KBM-7 (cell line): Measurements from ENCODE around the gene SRD5A1.
A peak's percentile ranks its signal among the peaks of the same experiment; 100 is the strongest.

Experiments
- DNase-seq: peaks from one replicate; pipeline ENCODE4 v3.0.0-alpha.2; 2015
- in situ Hi-C: fragments of 300-500 bp; cut with MboI; formaldehyde crosslinking; loops from 2 replicates; pipeline ENCODE4 v1.14.3; 2020; ENCODE audit warnings: low sequenced_read_pairs, low pct_unique_long_range_greater_than_20kb, mixed read lengths

Gene SRD5A1, protein sequence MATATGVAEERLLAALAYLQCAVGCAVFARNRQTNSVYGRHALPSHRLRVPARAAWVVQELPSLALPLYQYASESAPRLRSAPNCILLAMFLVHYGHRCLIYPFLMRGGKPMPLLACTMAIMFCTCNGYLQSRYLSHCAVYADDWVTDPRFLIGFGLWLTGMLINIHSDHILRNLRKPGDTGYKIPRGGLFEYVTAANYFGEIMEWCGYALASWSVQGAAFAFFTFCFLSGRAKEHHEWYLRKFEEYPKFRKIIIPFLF

DNA sequence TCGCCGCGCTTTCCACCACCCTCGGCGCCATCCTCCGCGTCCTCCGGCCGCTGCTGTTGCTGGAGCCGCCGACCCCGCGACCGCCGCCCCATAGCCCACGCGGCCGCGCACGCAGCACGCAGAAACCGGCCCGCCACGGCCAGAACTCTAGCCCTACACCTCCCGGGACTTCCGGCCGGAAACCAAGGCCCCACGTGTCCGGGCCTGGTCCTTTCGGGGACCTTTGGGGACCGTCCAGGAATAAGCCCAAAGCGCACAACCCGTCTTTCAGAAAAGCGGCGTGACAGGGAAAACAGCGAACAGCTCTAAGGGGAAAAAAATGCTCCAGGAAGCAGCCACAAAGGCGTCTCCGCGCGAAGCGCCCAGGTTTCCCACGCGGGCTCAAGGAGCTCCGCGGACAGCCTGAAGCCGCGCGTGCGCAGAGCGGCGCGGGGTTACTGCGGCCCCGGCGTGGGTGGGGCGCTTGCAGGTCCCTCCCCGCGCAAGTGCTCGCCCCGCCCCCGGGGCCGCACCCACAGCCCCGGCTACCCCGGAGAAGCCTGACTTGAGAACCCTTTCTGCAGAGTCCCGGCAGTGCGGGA lies at the start of gene SRD5A1, which contains the start of gene NSUN2:
Gene SRD5A1, plus strand, starts transcription at position 553 of the 581 bp plus-strand sequence. CDS start 137 bp downstream, outside the sequence.
Gene NSUN2, minus strand, starts transcription at position 157 of the 581 bp plus-strand sequence. Its CDS starts 65 bp downstream, at position 92.
- in situ Hi-C loops: no loop called here
- peak; percentile 93 for DNase-seq

DNA sequence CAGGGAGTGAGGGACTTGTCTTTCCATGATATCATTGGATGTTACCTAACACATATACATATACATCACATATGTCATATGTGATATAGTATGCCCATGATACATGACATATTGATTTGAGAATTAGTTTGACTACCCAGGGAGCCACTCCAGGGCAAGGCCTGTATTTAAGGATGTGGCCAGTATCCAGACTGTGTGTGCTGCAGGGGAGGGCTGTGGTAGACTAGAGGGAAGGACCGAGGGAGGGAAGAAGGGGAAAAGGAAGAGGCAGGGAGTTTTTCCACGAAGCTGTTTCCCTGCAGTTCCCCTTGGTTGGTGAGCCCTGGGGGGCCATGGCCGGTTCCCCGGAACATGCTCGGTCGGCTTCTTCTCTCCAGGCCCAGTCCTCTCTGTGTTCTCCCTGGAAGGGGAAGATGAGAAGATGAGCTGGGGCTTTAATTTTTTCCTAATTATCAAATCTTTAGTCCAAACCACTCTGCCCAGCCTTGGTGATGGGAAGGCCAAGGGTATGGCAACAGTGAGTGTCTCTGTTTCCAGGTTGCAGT lies 49.1 kb upstream of the SRD5A1 start:
- in situ Hi-C loops: no loop called here
- DNase-seq: no peak

DNA sequence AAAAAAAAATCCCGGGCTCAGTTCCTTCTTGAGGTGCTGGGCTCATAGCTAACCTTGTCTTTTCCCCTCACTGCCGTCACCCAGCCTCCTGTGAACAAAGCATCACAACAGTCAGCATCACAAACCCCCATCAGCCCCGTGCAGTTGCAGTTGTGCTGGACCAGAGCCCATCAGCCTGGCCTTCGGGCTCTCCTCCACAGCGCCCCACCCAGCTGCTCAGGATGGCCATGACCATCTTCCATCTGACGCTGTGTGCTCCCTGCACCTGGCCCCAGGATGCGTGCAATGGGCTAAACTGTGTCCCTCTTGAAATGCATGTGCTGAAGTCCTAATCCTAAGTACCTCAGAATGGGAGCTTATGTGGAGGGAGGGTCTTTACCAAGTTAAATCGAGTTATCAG lies 48.5 kb upstream of the SRD5A1 start:
- no peak for DNase-seq
- in situ Hi-C loops: no loop called here

DNA sequence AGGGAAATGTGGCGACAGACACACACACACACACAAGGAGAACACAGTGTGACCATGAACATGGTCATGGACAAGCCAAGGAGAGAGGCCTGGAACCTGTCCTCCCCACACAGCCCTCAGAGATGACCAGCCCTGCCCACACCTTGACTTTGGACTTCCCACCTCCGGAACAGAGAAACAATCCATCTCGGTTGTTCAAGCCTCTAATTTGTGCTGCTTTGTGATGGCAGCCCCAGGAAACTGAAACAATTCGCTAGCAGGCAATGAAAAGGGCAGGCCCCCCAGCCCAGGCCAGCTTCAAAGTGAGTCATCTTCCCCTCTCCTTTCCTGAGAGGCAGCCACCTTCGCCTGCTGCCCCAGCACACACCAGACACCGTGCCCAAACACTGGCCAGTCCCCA lies 48.1 kb upstream of the SRD5A1 start:
- DNase-seq: no peak
- in situ Hi-C loops: no loop called here

DNA sequence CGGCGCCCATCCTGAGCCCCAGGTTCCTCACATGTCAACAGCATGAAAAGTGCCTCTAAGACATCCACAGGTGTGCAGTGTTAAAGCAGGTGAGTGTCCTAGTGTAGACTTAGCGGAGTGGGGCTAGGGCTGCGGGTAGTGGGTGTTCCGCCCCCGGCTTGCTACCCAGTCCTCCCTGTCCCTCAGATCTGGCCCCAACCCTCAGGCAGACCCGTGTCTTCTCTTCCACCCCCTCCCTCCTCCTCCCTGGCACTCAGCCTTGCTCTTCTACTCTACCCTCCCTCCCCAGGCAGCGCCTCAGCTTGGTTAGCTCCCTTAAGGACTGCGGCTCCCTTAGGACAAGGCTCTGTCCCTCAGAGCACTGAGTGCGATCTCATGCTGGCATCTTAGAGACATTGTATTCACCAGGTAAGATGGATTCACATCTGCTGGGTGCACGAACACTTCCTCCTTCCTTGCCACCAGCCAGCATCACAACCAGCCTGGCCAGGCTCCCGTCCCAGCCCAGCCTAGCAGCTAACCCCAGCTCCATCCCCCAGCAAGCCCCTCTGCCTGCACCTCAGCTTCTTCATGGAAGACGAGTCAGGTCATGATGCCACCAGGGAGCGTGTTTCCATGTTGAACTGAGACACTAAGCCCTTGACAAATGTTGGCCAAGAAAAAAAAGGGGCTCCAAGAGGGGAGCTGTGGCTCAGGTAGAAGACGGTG lies 47.1 kb upstream of the SRD5A1 start:
- no peak for DNase-seq
- in situ Hi-C loops: no loop called here

DNA sequence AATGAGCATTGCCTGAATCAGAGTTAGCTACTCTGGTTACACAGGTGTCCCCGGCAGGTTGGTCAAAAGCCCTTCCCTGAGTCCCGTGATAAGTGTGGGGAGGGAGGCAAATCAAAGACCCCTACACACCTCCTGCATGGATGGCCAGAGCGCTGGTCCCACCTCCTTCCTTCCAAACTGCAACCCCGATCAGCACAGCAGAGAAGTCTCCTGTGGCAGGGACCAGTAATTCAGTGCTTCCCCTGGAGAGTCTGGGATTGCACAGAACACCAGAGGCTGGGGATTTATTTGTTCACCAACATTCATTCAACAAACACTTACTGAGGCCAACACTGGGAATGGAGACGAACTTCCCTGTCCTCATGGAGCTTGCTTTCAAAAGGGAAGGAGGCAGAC lies 46.6 kb upstream of the SRD5A1 start:
- in situ Hi-C loops: no loop called here
- no peak for DNase-seq

DNA sequence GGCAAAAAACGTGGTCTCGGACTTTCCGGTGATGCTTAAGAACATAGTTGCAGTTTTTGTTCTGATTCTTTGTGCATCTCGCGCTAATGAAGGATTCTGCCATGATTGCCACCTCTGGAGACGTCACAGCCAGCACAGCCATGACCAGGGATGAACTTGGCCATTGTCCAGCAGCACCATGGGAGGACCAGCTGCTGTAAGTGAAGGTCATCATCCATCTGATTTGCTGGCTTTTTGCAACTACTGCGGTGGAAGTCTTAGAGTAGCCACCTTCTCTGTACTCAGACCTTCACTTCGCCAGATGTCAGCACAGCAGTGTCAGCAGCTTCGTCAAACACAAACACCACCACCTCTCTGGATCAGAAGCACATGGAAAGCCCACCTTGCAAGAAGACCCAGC lies 46.1 kb upstream of the SRD5A1 start:
- DNase-seq: no peak
- in situ Hi-C loops: no loop called here

DNA sequence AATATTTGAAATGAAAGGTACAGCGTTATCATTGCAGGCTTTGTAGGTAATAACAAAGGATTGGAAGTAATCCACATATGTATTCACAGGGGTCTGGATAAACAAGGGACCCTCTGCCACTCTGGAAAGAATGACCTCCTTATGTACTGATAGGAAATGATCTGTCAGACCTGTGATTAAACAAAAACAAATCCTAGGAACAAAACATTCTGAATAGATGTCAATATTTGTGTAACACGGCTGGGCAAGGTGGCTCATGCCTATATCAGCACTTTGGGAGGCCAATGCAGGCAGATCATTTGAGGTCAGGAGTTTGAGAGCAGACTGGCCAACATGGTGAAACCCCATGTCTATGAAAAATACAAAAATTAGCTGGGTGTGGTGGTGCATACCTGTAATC lies 42.7 kb upstream of the SRD5A1 start:
- in situ Hi-C loops: no loop called here
- DNase-seq: no peak

DNA sequence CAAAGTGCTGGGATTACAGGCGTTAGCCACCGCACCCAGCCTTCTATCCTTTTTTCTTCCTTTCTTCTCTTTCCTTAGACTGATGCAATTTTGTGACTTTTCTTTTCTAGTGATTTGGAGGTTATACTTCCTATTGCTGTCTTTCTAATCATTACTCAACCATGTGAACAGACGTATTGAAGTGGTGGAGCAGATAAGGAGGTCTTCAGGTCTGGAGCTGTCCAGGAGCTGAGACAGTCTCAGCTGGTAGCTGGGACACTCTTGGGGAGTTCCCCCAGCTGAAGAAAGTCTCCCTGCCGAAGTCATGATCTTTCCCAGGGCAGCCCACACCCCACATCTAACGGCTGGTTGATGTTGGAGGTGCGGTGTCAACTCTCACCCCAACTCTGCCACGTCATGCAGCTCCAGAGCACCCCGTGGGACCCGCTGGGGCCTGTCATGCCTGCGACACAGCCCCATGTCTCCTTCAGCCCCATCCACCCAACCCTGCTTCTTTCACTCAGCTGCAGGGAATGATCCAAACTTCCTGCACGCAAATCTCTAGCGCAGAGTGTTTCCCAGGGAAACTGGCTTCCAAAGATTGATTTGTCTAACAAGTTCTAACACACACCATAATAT lies 41.5 kb upstream of the SRD5A1 start:
- in situ Hi-C loops: no loop called here

DNA sequence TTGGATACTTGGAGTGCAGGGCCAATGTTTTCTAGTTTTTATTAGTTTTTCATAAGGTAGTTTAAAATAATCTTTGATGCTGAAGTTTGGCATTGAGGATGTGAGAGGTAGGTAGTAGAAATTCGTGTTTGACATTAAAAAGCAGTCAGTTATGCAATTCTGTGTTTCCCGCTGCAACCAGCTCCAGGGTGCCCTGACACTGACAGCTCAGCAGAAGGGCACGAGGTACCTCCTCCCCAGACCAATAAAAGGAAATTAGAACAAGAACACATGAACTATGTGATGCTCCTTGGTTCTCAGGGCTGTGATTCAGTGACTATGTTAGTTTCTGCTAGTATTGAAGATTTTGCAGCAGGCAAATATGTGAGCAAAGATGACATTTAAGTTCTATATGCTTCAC lies 40.6 kb upstream of the SRD5A1 start:
- in situ Hi-C loops: no loop called here
- no peak for DNase-seq

More for the DNA sequence above, 41.5 kb upstream of the SRD5A1 start:
- DNase-seq: no peak

DNA sequence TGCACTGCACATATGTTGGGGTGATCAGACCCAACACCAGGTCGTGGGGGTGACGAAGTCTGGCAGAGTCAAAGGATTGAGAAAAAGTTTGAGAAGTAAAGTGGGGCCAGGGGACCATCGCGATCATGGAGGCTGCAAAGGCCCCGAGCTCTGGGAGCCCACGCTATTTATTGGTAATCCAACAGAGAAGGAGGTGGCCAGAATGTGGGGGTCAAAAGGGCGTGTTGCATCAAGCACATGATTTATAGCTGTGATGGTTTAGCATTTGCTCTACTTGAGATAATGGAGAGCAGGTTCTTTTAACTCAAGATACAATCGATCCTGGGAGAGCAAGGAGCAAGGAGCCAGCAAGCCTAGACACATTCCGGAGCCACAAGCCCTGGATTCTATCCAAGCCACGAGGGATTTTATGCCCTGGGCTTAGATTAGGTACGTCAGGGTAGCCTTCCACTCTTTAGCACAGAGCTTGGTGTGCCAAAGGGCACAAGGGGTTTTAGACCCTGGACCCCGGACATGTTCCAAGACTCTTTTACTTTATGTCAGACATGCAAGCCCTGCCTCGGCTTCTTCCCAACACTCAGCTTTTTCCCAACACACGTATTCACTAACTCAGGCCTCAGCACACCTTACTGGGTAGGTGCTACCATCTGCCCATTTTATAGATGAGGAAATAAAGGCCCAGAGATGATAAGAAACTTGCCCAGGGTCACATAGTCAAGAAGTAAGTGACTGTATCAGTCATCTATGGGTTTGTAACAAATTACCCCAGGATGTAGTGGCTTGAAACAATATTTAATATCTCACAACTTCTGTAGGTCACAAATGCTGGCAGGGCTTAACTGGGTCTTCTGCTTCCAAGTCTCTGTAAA lies 39.9 kb upstream of the SRD5A1 start:
- DNase-seq: no peak
- in situ Hi-C loops: no loop called here

DNA sequence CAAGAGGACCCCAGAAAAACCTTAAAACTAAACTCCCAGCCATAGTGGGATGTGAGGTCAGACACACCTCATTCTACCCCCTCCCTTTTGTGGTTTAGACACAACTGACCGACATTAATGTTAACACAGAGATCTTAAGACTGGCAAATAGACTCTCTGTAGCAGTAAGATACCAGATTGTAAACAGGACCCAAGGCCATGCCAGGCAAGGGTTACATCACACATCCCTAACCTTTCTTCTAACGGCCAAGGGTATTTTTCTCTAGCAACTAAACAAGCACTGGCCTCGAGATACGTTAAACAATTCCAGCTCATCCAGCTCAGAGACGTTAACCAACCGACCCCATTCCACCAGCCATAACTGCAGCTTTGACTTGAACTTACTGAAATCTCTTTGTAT lies 39.2 kb upstream of the SRD5A1 start:
- in situ Hi-C loops: no loop called here
- DNase-seq: no peak

DNA sequence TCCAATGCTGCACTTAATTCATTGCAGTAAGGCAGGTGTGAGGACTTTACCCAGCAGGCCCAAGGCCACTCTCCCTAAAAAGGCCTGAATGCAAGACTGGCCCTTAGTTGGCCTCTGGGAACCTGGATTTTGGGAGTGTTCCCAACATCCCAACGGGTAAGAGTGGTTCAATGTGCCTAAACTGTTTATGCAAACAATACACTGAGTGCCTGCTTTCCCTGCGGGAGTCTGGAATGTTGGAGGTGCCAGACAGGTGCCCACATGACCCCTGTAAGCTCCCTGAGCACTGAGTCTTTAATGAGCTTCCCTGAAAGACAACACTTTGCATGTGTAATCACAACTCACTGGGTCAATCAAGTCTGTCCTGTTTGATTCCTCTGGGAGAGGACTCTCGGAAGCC lies 37.8 kb upstream of the SRD5A1 start:
- in situ Hi-C loops: no loop called here

DNA sequence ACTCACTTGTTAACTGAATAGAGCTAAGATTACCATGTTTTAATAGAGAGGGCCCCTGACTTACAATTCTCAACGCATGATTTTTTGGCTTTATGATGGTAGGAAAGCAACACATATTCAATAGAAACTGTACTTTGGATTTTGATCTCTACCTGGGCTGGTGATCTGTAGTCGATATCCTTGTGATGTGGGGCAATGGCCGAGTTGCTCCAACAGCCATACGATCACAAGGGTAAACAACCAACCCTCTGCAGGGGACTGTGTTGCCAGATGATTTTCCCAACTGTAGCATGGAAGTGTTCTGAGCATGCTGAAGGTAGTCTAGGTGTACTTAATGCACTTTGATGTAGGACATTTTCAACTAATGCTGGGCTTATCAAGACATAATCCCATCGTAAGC lies 36.9 kb upstream of the SRD5A1 start:
- in situ Hi-C loops: no loop called here
- DNase-seq: no peak

More for the DNA sequence above, 37.8 kb upstream of the SRD5A1 start:
- DNase-seq: no peak

DNA sequence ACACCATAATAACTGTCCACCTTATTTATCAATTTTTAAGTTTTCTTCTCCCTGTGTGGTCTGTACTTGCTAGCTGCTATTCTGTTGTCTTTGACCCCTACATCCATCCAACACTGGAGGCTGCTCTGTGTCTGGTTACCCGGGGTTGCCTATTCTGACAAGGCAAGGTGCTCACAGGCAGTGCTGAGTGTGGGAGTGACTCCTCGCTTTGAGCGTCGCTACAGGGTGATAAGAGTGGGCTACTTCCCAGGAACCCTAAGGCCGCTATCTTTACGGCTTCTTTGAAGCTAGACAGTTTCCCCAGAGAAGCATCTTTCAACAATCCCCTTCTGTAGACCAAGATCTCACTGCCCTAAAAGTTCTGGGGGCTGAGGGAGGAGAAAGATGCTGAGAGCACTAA lies 35.7 kb upstream of the SRD5A1 start:
- DNase-seq: no peak
- in situ Hi-C loops: no loop called here

DNA sequence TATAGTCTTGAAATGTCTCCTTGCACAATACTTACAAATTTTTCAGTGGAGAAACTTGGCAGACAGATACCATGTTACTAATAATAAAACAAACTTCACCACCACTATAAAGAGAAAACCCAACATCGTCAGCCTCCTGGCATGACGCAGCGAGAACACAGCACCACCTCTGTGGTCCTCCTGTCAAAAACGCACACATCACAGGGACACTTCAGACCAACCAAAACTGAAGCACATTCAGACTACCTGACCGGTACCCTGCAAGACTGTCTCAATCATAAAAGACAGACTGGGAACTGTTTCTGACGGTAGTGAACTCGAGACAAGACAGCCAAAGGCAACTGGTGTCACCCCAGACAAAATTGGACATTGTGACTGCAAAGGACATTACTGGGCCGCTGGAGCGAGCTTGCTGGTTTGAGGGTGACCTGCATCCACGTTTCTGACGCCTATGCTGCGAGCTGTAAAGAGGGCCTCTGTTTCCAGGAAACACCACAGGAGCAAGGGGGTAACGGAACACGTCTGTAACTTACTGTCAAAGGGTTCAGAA lies 34.8 kb upstream of the SRD5A1 start:
- in situ Hi-C loops: no loop called here
- no peak for DNase-seq

DNA sequence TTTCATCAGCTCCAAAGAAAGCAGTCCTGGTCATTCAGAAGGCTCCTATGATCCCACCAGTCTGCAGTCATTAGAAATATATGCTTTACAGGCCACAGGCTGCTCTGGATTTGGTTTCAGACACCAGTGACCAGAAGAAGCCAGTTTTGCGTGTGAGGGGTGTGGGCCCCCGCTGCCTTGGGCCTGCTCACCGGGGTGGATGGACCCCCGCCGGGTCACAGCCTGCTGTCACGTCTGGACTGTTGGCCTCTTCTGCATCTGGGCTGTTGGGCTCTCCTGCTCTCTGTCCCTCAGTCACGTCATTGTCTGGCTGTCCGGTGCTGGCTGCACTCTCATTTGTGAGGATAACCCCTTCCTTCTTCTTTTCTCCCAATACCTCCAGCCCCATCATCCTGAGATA lies 33.5 kb upstream of the SRD5A1 start:
- DNase-seq: no peak
- in situ Hi-C loops: no loop called here

DNA sequence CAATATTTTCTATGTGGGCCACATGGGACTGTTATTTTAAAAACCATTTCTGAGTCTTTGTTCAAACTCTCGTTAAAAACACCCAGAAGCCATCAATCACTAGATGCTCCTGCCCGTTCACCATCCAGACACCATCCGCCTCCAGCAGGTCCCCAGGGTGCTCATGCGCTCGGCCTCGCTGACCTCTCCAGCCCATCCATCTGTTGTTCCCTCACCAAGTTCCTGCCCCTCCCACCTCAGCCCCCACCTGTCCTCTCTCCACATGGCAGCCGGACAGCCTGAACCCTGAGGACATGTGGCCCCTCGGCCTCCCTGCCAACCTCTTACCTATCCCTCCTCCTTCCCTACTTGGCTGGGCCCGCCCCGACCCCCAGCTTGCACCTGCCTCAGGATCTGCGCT lies 32.0 kb upstream of the SRD5A1 start:
- DNase-seq: no peak
- in situ Hi-C loops: no loop called here

DNA sequence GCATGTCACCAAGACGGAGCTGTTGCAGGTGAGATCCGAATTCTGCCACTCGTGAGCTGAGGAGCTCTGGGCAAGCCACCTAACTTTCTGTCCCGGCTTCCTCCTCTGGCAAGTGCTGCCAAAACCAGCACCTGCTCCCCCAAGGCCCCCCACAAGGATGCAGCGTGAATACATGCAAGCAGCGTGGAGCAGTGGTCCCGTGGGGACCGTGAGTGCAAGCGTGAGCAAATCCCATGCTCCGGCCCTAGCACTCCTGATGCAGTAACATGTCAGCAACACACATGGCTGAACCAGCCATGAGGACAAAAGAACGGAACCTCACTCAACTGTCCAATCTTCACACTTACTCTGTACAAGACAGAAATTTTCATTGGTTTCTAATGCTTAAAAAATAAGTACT lies 31.4 kb upstream of the SRD5A1 start:
- no peak for DNase-seq
- in situ Hi-C loops: no loop called here
